Aorta (tissue), 5 donors: ENCODE data around the gene PAM. TPM values are rescaled to one million over a fixed set of nuclear protein-coding genes. Genes with fewer than 3 reads are reported as not detected.
A peak's percentile ranks its signal among the peaks of the same experiment; 100 is the strongest.
"Not testable (repeated sequence)": the region's sequence is repeated elsewhere in the genome, so short reads cannot be mapped to it uniquely, and the experiment has no call there.

Source experiments
- ATAC-seq: fragments of 200-7000 bp; cut with Tn5 transposase; one replicate; pipeline ENCODE4 v1.9.1; 2022; ENCODE audit warnings: moderate library complexity; ENCODE audit not compliant: low FRiP score
- DNase-seq, 2 donors: peaks; one replicate each; pipeline ENCODE4 v3.0.0-alpha.2; 2020
- H3K27ac ChIP-seq, 2 donors: one replicate each; pipeline ENCODE4 v1.5.1; 2013; ENCODE audit warnings: low read length in 2 of 2, mild to moderate bottlenecking in 2 of 2, moderate library complexity in 2 of 2, control low read depth in 1 of 2, inconsistent platforms in 1 of 2, low read depth in 1 of 2
- H3K27me3 ChIP-seq, 2 donors: one replicate each; pipeline ENCODE4 v1.6.1; 2013; ENCODE audit warnings: control low read depth in 1 of 2, low read length in 1 of 2, mild to moderate bottlenecking in 1 of 2, moderate library complexity in 1 of 2; ENCODE audit not compliant: insufficient read depth in 2 of 2, control insufficient read depth in 1 of 2
- H3K36me3 ChIP-seq, 2 donors: one replicate each; pipeline ENCODE4 v1.6.1; 2013; ENCODE audit warnings: control low read depth in 1 of 2, low read length in 1 of 2, mild to moderate bottlenecking in 1 of 2; ENCODE audit not compliant: insufficient read depth in 2 of 2, control insufficient read depth in 1 of 2
- H3K4me1 ChIP-seq, 2 donors: one replicate each; pipeline ENCODE4 v1.6.1; 2013; ENCODE audit warnings: low read length in 2 of 2, control low read depth in 1 of 2, mild to moderate bottlenecking in 1 of 2, moderate library complexity in 1 of 2; ENCODE audit not compliant: insufficient read depth in 2 of 2, control insufficient read depth in 1 of 2
- H3K4me3 ChIP-seq, 2 donors: one replicate each; pipeline ENCODE4 v1.5.1; 2013; ENCODE audit warnings: low read length in 2 of 2, control low read depth in 1 of 2, mild to moderate bottlenecking in 1 of 2
- H3K9me3 ChIP-seq: one replicate; pipeline ENCODE4 v1.6.1; 2013; ENCODE audit warnings: mild to moderate bottlenecking, low read length; ENCODE audit not compliant: control insufficient read depth
- WGBS, 2 donors: extraction: QIAGEN DNeasy Blood & Tissue Kit; methylation state at CpG; one replicate each; pipeline ENCODE4 v1.1.7; 2013; 5-methylcytosine and 5-hydroxymethylcytosine counted together
- intact Hi-C, 2 donors: fragments of 100-400 bp; cut with DNase I; formaldehyde crosslinking; loops; one replicate each; pipeline versions ENCODE4 v1.14.2 to v1.15.0; 2022
- polyA plus RNA-seq, 2 donors: library from polyadenylated mRNA; stranded (reverse); fragments of 200-250 nt; gene quantifications; one replicate each; pipeline ENCODE4 v1.2.3, GENCODE V29; 2013
- total RNA-seq, 2 donors: library from RNA; stranded (reverse); fragmentation: NEBNext Ultra II Directional; extraction: Animal tissue kit (Norgen Biotek cat#: 25700); gene quantifications; one replicate each; pipeline ENCODE4 v1.2.1, GENCODE V29; 2021
- donor health status: healthy with polysubstance abuse.
- donor health status: Bipolar disorder and iron deficiency.
- donor health status: DM: no; HTN: no; CAD: no.
- donor health status: DM: no; HTN: no; CAD: no.
- donor health status: DM: yes; HTN: yes; CAD: no.

The PAM gene
- total and polyA plus RNA-seq, 4 donors, result 382 to 787 (median 620) TPM

GRCh38 chr5:103041071-103041676, 286.1 kb downstream of the PAM start:
- no peaks in the 10 kb centered on the region for H3K9me3 ChIP-seq
- no peak overlapping the region for H3K4me3 ChIP-seq
- no peaks in the 10 kb centered on the region for H3K4me1 ChIP-seq
- peak; percentile 65 for ATAC-seq
- intact Hi-C loops, result loop anchor here (2.0 to 5.0 kb wide), 5 partner anchors 98 to 458 kb away; no protein-coding TSS in a partner anchor
- DNase-seq, result no peak
- H3K27ac ChIP-seq, result no peak overlapping the region
- H3K36me3 ChIP-seq, result no peaks in the 10 kb centered on the region
- no peaks in the 10 kb centered on the region for H3K27me3 ChIP-seq
- 24 to 25% methylated on average over 4 of the region's 4 CpGs for WGBS, 2 donors

DNA sequence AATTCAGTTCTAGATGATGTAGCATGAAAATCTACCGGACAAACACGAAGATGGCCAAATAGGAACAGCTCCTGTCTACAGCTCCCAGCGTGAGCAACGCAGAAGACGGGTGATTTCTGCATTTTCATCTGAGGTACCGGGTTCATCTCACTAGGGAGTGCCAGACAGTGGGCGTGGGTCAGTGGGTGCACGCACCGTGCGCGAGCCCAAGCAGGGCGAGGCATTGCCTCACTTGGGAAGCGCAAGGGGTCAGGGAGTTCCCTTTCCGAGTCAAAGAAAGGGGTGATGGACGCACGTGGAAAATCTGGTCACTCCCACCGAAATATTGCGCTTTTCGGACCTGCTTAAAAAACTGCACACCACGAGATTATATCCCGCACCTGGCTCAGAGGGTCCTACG, 291.6 kb downstream of the PAM start:
- H3K9me3 ChIP-seq, H3K4me1 ChIP-seq, DNase-seq, intact Hi-C loops, H3K4me3 ChIP-seq, ATAC-seq, H3K36me3 ChIP-seq, H3K27me3 ChIP-seq, H3K27ac ChIP-seq: not testable (repeated sequence)
- 88 to 95% methylated on average over 22 of the region's 22 CpGs for WGBS, 2 donors

GRCh38 chr5:103057208-103058130, 302.4 kb downstream of the PAM start:
- Histone ChIP-seq H3K36me3 (no peaks in the 10 kb centered on the region), H3K4me3 (no peak overlapping the region), H3K9me3 (no peaks in the 10 kb centered on the region), H3K4me1 (peaks cover 0 to 2% of the 10 kb centered on the region in 2 donors), H3K27me3 (no peaks in the 10 kb centered on the region), H3K27ac (no peak overlapping the region)
- 84% methylated on average over 6 to 7 of the region's 7 CpGs for WGBS, 2 donors
- ATAC-seq, result no peak
- DNase-seq, result no peak
- intact Hi-C loops, result no loop called here

DNA sequence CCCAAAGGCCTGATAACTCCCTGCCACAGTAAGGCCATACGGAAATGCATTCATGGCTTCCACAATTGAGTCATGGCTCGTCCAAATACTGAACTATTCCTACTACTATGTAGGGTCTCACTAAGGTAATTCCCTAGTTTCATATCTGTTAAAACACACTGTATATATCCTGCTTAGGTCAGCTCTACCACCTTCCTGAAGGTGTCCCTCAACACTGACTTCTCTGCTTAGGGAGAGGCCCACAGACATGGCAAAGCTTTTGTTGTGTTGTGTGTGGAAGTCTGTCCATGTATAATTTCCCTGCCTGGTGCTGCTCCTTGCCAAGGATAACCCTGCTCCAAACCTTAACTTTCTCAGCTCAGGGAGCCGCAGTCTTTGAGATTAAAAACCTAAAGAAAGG, 304.4 kb downstream of the PAM start:
- DNase-seq (no peak), ATAC-seq (no peak)
- intact Hi-C loops, result no loop called here
- H3K4me3 ChIP-seq, result no peak overlapping the region
- no peaks in the 10 kb centered on the region for H3K36me3 ChIP-seq
- H3K27ac ChIP-seq, result no peak overlapping the region
- no peaks in the 10 kb centered on the region for H3K27me3 ChIP-seq
- 76 to 81% methylated on average over 3 of the region's 3 CpGs for WGBS, 2 donors
- H3K9me3 ChIP-seq, result no peaks in the 10 kb centered on the region
- peaks cover 0 to 2% of the 10 kb centered on the region in 2 donors for H3K4me1 ChIP-seq

GRCh38 chr5:103060424-103060954, 305.4 kb downstream of the PAM start:
- H3K9me3 ChIP-seq, result no peaks in the 10 kb centered on the region
- WGBS, 2 donors, result 40 to 46% methylated on average over 3 of the region's 3 CpGs
- H3K4me1 ChIP-seq, result peaks cover 0 to 2% of the 10 kb centered on the region in 2 donors
- DNase-seq (no peak), ATAC-seq (no peak)
- intact Hi-C loops, result no loop called here
- no peaks in the 10 kb centered on the region for H3K27me3 ChIP-seq
- no peak overlapping the region for H3K4me3 ChIP-seq
- no peak overlapping the region for H3K27ac ChIP-seq
- no peaks in the 10 kb centered on the region for H3K36me3 ChIP-seq

DNA sequence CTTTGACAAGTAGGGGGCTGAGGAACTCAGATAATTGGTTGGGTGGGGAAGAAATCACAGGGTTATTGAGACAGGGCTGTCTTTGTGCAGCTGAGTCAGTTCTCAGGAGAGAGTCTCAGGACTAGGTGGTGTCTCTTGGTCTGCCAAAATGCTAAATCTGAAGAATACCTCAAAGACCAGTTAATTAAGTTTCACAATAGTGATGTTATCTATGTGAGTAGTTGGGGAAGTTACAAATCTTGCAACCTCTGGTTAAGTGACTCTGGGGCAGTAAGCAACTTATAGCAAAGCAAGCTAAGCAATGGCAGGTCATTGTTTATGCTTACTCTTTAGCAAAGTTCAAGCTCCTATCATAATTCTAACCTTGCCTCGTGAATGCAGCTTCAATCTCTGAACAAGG, 311.2 kb downstream of the PAM start:
- no peaks in the 10 kb centered on the region for H3K9me3 ChIP-seq
- H3K27ac ChIP-seq, result no peak overlapping the region
- no peaks in the 10 kb centered on the region for H3K27me3 ChIP-seq
- H3K4me1 ChIP-seq, result no peaks in the 10 kb centered on the region
- no peak overlapping the region for H3K4me3 ChIP-seq
- intact Hi-C loops, result no loop called here
- ATAC-seq, result no peak
- DNase-seq, result no peak
- H3K36me3 ChIP-seq, result no peaks in the 10 kb centered on the region
- 26 to 33% methylated on average over 1 of the region's 1 CpG for WGBS, 2 donors

- DNase-seq, ATAC-seq, H3K9me3 ChIP-seq, H3K27ac ChIP-seq, intact Hi-C loops, H3K27me3 ChIP-seq, H3K36me3 ChIP-seq, H3K4me3 ChIP-seq, H3K4me1 ChIP-seq: not testable (repeated sequence)
- 56 to 89% methylated on average over 4 of the region's 4 CpGs for WGBS, 2 donors
Measured at GRCh38 chr5:103073500-103073899, 318.4 kb downstream of the PAM start.

- intact Hi-C loops, result no loop called here
- H3K9me3 ChIP-seq, result peaks cover 11% of the 10 kb centered on the region
- ATAC-seq (no peak), DNase-seq (no peak)
- WGBS, 2 donors, result 86 to 89% methylated on average over 4 of the region's 4 CpGs
- H3K4me3 ChIP-seq, result no peak overlapping the region
- H3K27ac ChIP-seq, result no peak overlapping the region
- no peaks in the 10 kb centered on the region for H3K4me1 ChIP-seq
- H3K27me3 ChIP-seq, result no peaks in the 10 kb centered on the region
- H3K36me3 ChIP-seq, result no peaks in the 10 kb centered on the region
Measured at GRCh38 chr5:103075442-103075841, 320.3 kb downstream of the PAM start.
